HG02623 (cell line): ENCODE measurements around the gene BICDL2.
A peak's percentile ranks its signal among the peaks of the same experiment; 100 is the strongest.

Source experiments
- ATAC-seq: cut with Tn5 transposase; IDR thresholded peaks from one replicate; pipeline ENCODE4 v1.9.1; 2021; ENCODE audit warnings: moderate library complexity; ENCODE audit not compliant: unreplicated experiment

BICDL2 gene

DNA sequence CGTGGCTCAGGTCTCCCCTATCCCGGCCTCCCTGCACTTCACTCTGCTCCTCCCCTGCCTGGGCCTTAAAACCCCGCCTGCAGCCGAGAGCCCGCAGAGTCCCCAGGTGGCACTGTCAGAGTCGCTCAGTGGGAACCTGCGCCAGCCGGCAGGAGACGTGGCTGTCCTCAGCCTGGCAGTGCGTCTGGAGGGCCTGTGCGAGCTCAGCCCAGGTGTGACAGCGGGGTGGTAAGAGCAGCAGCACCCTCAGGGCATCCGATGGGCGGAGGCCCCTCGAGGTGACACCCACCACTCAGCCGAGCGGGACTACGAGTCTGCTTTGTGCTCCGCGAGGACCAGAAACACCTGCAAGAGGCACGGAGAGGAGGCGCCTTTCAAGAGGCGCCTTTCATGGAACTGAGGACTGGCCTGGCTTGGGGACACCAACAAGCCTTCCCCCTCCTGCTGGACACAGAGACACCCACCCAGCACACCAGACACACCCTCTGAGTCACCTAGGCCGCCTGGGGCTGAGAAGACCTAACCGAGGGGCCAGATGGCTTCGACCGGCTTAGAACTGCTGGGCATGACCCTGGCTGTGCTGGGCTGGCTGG, 23.8 kb downstream of the BICDL2 start, which contains the start of gene CLDN9:
CLDN9 (plus strand) TSS at position 96 of the 593 bp plus-strand sequence; CDS start at position 536, 440 bp downstream.
- ATAC-seq, result no peak

DNA sequence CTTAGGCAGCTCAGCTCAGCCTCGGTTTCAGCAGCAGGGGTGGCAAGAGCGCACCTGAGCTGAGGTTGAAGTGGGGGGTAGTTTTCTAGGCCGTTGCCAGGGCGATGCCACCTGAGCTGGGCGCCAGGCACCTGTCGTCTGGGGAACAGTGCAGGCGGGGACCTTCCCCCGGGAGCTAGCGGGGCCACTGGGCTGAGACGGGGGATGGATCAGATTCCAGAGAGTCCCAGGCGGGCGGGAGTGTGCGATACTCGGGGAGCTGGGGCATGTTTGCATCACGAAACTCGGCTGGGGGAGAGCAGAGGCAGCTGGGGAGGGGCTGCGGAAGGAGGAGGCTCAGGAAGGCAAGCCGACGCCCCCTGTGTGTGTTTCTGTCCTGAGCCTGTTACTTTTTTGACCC, 24.5 kb downstream of the BICDL2 start:
- ATAC-seq, result no peak

DNA sequence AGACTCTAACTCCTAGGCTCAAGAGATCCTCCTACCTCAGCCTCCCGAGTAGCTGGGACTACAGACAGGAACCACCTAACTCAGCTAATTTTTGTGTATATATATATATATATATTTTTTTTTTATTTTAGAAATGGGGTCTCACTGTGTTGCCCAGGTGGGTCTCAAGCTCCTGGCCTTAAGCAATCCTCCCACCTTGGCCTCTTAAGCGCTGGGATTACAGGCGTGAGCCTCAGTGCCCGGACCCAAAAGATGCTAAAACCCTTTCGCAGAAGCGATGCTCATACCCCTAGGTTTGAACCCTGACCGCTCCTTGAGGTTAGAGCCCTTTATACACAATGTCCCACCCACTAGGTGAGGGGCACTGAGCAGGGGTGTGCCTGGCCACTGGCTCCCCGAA, 26.2 kb downstream of the BICDL2 start:
- ATAC-seq, result no peak

DNA sequence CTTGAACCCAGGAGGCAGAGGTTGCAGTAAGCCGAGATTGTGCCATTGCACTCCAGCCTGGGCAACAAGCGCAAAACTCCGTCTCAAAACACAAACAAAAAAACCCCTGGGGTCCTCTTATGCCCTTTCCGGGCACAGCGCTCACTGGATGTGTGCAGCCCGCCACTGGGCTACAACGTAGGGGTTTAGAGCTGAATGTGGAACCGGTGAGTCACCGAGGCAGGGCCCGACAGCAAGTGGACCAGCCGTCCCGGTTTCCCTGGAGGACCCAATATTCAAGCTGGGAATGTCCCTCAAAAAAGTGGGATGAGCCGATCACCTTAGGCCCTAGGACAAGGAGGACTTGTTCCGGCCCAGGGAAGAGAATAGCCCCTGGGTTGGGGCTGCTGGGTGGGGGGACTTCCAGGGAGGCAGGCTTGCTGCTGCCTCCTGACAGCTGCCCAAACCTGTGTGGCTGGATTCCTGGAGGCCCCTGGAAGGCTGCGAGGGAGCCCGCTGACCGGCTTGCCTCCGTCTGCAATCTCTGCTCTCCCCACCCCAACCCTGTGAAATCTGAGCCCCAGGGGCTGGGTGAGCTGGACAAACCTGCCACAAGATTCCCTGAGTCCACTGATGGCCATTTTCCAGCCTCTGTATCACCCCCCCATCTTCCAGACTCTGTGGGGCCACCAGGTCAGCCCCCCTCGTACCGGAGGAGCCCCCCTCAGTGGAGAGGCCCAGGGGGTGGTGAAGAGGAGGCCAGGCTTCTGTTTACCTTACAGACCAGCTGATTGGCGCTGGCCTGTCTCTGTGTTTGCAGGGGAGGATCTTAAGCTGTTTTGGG, 27.0 kb downstream of the BICDL2 start:
- no peak for ATAC-seq

DNA sequence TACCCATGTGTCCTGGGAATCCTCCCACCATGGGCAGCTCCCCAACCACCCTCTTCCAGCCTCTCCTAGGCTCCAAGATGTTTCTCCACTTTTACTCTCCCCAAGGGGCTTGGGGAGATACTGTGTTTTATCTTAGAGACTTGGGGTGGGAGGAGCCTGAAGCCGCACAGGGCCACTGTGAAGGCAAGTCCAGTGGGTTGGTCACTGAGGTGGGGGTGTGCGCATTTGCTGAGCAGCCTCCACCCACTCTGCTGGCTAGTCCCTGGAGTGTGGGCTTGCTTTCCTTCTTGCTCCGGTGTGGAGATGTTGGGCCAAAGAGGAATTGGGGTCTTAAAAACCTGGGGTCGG, 28.1 kb downstream of the BICDL2 start:
- ATAC-seq, result no peak

DNA sequence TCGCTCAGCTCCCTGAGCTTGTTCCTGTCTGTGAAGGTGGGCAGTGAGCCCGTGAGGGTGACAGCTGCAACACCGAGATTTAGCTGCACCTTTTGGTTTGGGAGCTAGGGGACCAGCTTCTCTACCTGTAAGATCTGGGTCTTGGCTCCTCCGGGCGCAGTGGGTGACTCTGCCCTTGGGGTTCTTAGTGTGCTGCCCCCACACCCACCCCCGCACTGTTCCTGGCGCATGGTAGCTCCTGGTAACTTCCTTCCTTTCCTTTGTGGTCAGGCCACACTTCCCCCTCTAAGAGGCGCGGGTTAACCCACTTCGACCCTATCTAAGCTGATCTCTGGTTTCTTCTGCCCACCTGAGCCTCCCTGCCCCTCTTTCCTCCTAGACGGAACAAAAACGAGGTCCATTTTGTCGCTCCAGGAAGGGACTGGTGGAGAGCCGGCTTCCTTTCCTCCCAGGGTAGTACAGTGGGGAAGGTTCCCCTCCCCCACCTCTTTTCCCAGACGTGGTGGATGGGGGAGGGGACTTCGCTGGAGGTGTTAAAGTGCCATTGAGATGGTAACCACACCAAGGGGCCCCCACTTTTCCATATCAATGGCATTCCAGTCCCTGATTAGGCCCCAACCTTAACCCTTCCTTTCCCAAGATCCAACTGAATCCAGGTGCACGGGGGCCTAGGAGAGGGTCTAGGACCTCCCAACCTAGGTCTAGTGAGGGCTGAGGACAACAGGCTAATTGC, 28.6 kb downstream of the BICDL2 start:
- ATAC-seq, result no peak

DNA sequence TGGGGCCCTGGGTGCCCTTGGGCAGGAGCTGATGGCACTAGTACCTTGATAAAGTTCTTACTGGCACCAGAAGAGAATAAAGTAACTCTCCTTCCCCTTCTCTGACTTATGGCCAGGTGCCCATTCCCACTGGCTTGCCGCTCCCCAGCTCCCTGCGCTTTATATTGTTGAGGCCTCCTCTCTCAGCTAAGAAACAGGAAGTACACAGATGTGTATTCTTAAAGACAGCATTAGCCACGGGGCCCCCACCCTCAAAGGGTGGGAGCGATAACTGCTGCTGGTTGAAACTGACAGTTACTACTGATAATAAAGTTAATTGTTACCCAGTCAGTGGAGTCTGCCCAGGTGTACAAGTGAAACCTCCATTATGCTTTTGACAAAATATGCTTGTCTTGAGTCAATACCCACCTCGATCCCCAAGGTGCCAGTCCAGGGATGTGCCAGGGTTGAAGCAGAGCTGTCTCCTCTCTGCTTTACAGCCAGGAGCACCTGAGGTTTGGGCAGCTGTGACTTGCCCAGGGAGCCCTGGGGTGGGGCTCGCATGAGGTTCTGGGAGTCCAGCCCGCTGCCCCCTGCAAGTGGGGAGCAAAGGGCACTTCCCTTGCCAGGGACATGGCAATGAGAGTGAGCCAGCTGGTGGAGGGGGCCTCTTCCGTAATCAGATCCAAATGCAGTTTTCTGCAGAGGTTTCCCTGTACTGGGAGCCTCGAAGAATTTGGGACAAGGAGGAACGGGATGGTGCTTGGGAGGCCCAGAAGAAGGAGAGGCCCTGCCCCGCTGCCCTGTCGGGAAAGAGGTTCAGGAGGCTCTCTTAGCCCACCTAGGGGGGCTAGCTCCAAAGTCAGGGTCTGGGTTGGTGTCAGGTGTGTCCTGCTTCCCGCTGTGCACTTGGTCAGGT, 29.4 kb downstream of the BICDL2 start:
- no peak for ATAC-seq

DNA sequence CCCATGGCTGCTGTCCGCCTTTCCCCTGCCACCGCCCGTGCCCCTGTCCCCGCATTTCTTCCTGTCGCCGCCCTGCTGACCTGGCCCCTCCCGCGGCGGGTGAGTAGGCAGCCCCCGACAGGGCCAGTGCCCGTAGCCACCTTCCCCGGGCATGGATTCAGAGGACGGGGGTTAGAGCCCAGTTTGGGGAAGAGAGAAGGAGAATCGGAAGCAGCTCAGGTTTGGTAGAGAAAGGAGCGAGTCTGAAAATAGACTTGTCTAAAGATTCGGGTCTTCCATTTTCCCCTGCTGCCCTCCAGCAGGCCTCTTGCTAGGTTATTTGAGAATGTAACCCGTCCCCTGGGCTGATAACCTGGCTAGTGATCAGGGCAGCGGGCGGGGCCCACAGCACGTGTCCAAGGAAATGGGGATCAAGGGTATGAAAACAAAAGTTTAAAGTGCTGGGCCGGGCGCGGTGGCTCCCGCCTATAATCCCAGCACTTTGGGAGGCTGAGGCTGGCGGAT, 31.9 kb downstream of the BICDL2 start:
- ATAC-seq, result no peak

DNA sequence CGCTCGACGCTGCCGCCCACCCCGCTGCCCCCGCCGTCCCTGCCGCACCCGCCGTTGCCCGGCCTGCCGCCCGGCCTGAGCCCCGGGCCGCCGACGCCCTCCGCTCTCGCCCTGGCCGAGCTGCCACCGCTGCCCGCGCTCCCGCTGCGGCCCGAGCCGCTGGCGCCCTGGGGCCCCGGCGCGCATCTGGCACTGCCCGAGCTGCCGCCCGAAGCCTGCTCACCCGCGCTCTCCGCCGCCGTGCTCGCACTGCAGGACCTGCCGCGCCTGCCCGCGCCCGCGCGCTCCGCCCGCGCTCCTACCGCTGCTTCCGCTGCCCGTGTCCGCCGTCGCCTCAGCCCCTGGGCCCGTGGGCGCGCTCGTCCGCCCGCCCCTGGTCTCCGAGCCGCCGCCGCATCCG, 32.4 kb downstream of the BICDL2 start:
- peak; percentile 6 for ATAC-seq

DNA sequence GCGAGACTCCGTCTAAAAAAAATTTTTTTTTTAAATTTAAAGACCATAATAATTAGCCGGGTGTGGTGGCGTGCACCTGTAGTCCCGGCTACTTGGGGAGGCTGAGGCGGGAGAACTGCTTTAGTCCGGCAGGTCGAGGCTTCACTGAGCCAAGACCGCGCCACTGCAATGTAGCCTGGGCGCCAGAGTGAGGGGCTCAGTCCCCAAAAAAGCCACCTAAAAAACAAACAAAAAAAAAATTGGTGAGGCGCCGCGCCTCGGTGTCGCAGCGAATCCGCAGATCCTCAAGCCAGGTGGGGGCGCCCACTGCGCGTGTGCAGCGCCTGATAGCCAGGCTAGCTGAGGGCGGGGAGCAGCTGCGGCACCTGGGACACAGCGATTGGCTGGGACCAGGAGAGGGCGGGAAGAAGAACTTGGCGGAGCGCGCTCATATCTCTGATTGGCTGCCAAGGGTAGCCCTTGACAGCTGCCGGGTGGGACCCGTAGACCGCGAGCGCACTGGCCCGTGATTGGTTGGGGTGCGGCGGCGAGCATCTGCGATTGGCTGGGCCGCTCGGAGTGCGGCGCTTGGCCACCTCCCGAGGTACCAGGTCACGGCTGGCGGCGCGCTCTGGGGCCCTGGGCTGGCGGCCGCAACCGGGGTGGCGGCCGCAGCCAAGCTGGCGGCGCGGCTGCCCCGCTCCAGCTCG, 33.0 kb downstream of the BICDL2 start:
- ATAC-seq, result peak; percentile 94

DNA sequence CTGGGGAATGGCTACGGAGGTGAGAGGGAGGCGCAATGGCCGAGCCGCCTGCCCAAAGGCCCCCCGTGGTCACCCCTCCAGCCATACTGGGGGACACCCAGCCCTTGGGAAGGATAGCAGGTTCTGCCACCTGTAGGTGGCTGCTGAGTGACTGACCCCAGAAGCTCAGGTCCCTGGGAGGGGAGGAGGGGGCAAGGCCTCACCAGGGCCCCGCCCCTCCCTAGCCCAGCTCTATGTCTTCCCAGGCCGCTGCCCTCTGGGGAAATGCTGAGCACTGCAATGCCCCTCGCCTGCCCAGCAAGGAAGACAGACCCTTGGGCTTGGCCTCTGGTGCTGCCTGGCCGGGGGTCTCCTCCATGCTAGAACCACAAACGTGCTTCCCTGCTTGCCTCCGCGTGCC, 35.4 kb downstream of the BICDL2 start:
- ATAC-seq, result no peak

DNA sequence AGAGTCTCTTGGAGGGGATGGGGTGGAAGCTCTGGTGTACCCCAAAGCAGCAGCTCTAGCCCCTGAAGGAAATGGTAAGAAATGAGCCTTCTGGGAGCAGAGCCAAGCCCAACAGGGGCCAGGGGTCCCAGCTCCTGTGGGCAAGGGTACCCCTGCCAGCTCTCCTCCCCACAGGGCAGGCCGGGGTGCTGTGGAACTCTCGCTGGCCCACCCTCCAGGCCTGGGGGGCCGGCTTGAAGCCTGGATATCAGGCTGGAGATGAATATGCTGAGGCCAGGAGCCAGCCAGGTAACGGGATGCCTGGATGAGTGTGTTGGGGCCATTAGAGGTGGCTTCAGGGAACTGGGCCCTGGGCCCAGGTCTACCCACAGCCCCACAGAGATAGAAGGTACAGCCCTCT, 36.2 kb downstream of the BICDL2 start:
- no peak for ATAC-seq

DNA sequence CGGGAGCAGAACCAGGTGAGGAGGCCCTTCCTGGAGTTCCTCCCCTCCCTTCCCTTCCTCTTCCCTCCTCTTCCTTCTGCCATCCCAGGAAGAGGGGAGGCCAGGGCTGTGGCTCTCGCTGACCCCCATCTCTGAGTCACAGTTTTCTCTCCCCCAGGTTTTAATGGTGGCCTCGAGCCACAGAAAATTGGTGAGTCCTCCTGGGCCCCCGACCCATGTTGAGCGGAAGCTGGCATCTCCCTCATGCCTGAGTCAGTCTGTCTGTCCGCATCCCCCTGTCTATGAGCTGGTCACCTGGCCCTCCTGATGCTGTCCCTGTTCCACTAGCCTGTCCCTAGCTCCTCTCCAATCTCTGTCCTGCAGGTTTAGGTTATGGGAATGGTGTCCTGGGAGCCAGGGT, 36.8 kb downstream of the BICDL2 start:
- ATAC-seq, result no peak

DNA sequence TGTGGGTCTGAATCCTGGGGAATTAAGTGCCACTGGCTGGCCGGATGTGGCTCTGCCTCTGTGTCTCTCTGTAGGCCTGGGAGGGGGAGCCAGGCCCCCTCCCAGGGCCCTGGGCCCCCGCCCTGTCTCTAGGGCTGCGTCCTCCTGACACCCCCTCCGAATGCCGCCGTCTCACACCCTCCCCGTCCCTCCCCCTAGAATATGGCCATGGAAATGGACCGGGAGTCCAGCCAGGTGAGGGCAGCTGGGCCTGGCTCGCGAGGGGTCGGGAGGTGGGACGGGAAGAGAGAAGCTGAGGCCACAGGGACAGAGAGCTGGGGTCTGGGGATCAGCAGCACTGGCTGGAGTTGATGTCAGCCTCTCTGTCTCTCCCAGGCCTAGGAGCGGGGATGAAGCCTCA, 40.4 kb downstream of the BICDL2 start:
- no peak for ATAC-seq

DNA sequence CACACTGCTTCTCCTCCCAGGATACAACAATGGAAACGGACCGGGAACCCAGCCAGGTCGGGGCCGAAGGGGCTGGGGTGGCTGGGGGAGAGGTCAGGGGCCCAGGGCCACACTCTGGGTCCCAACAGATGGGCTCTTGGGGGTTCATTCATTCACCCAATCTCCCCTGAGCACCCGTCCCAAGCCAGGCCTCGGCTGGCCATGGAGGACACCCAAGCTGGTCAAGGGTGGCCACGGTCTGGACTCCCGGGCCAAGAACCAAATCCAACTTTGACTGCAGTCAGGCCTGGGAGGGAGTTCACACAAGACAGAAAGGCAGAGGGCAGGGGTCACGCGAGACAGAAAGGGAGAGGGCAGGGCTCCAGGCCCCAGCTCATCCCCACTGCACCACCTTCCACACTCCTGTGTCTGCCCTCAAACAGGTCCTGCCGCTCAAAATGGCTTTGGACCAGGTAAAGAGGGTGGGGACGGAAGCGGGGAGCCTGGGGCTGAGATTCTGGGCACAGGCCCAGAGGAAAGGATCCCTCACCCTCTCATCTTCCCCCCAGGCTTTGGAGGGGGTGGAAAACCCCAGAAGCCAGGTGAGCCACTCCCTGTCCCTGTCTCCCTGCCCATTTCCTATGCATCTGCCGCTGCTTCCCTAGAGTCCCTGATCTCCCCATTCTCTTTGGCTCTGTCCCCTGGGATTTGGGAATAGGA, 44.2 kb downstream of the BICDL2 start:
- ATAC-seq, result no peak

DNA sequence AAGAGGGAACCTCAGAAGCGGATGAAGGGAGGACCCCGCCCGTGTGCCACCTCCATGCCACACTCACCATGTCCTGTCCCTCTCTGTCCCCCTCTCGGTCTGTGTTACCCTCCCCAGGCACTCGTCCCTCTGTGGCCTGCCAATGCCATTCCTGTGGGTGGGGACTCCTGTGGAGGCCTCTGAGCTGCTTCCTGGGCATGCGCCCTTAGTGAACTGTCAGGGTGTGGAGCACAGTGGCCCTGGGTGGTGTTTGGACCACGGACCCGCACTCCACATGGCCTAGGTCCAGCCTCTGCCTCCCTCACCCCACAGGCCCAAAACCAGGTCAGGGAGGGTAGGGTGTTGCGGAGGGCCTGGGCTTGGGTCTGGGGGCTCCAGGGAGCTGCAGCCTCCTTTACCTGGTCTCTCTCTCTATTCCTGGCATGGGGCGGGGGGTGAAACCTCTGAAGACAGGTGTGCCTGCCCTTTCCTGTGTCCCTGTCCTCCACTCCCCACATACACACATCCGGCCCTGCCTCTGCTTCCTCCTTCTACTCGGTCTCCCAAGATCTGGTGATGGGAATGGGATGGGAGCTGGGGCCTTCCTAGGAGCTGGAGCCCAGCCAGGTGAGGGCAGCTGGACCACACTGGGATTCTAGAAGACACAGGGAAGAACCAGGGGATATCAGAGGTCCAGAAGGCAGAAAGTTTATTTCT, 45.0 kb downstream of the BICDL2 start:
- ATAC-seq, result no peak

DNA sequence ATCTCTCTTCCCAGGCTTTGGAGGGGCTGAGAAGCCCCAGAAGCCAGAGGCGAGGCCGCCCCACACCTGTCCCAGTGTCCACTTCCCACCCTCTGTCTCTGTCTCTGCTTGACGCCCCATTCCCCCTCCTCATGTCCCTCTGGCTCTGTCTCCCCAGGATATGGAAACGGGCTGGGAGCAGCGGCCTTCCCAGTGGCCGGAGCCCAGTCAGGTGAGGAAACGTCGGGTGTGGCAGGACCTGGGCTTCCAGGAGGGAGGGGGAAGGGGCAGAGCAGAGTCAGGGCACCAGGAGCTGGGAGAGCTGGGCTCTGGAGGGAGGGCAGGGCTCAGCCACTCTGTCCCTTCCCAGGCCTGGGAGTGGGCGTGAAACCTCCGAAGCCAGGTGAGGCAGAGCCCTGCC, 45.9 kb downstream of the BICDL2 start:
- no peak for ATAC-seq

DNA sequence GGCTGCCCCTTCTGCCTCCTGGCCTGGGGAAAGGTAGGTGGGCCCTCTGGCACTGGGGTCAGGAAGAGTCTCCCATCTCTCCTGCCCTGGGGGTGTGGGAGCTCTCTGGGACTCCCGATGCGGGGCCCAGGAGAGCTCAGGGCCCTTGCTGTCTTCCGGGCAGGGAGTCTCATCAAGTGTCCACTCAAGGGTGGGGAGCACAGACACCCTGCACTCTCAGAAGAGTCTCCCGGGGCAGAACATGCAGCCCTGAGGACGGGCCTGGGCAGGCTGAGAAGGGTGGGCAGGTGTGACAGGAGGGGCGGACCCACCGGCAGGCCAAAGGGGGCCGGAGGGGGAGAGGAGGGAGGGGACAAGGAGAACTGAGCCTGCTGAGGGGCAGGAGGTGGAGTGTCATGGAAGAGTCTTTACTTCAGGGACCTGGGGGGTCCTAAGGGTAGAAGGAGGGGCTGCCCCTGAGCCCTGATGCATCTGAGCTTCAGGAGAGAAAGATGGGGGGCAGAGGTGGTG, 48.1 kb downstream of the BICDL2 start:
- ATAC-seq, result no peak

DNA sequence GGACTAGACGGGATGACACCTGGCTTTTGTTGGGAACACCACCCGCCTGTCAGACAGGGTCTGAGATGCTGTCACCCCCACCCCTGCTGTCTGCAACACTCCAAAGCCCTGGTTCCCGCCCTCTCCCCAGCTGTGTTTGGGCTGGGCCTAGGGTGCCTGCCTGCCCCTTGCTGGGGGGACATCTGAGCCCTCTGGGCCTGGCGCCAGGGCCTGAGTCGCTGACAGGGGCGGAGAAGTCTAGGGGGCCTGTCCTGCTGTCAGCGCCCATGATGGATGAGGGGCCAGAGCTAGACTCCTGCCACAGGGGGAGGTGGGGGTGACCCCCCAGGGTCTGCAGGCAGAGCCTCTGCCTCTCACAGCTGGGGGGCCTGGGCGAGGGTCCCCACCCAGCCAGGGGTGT, 48.9 kb downstream of the BICDL2 start:
- no peak for ATAC-seq
